HEK293 (cell line): ENCODE results near the gene GART.
A peak's percentile ranks its signal among the peaks of the same experiment; 100 is the strongest.

Experiments used
- CTCF ChIA-PET: fragments of 350-600 bp; formaldehyde crosslinking; extraction: SDS; loops from one replicate; lab custom pipeline; 2021; ENCODE audit warnings: antibody characterized with exemption; lab: Yijun Ruan, JAX
- POLR2A ChIA-PET: fragments of 300-600 bp; formaldehyde crosslinking; extraction: SDS; loops from one replicate; lab custom pipeline; 2020; ENCODE audit warnings: antibody characterized with exemption, inconsistent platforms; lab: Yijun Ruan, JAX
- H3K27ac ChIP-seq: fragments of 200-500 bp; sonication (Bioruptor generic); 2 replicates; pipeline ENCODE4 v1.5.1; 2014; ENCODE audit warnings: low read depth, low read length, control low read depth, inconsistent platforms; ENCODE audit errors: extremely low read depth
- H3K36me3 ChIP-seq, 2 experiments: fragments of 200-500 bp in 1 of 2; sonication (Bioruptor generic) in 1 of 2; 1 replicate in 1 of 2; 2 replicates in 1 of 2; pipeline ENCODE4 v1.5.1; 2014 to 2017; ENCODE audit warnings: inconsistent platforms in 2 of 2, low read length in 2 of 2; ENCODE audit not compliant: control insufficient read depth in 2 of 2, insufficient read depth in 1 of 2
- H3K4me1 ChIP-seq: fragments of 200-500 bp; sonication (Bioruptor generic); 2 replicates; pipeline ENCODE4 v1.5.1; 2014; ENCODE audit warnings: mild to moderate bottlenecking, low read length, inconsistent platforms; ENCODE audit not compliant: control insufficient read depth, insufficient read depth
- H3K4me3 ChIP-seq: 2 replicates; pipeline ENCODE4 v1.5.1; 2011; ENCODE audit warnings: low read depth, mild to moderate bottlenecking, control low read depth, low read length, moderate library complexity
- H3K9me3 ChIP-seq: fragments of 200-500 bp; sonication (Bioruptor generic); 2 replicates; pipeline ENCODE4 v1.5.1; 2014; ENCODE audit warnings: low read depth, low read length, inconsistent platforms; ENCODE audit not compliant: control insufficient read depth, insufficient read depth
- GLI2 ChIP-seq: fragments of 450-650 bp; formaldehyde crosslinking; IDR thresholded peaks from 2 replicates; pipeline ENCODE4; 2017; ENCODE audit warnings: missing biosample characterization, missing genetic modification characterization, low read depth, borderline replicate concordance
- OSR2 ChIP-seq: fragments of 450-650 bp; formaldehyde crosslinking; IDR thresholded peaks from 2 replicates; pipeline ENCODE4 v1.5.1; 2016; ENCODE audit warnings: missing biosample characterization, missing genetic modification characterization
- SCRT2 ChIP-seq: fragments of 450-650 bp; formaldehyde crosslinking; IDR thresholded peaks from 2 replicates; pipeline ENCODE4 v1.5.1; 2016; ENCODE audit warnings: missing biosample characterization, missing genetic modification characterization
- ZBTB48 ChIP-seq: fragments of 450-650 bp; formaldehyde crosslinking; IDR thresholded peaks from 2 replicates; pipeline ENCODE4 v1.5.1; 2016; ENCODE audit warnings: missing biosample characterization, missing genetic modification characterization
- ZNF10 ChIP-seq: fragments of 450-650 bp; formaldehyde crosslinking; IDR thresholded peaks from 2 replicates; pipeline ENCODE4 v1.5.1; 2017; ENCODE audit warnings: missing biosample characterization, missing genetic modification characterization
- ZNF19 ChIP-seq: fragments of 450-650 bp; formaldehyde crosslinking; IDR thresholded peaks from 2 replicates; pipeline ENCODE4; 2016; ENCODE audit warnings: missing biosample characterization, missing genetic modification characterization, low read depth
- ZNF214 ChIP-seq: fragments of 450-650 bp; formaldehyde crosslinking; IDR thresholded peaks from 2 replicates; pipeline ENCODE4 v1.5.1; 2017; ENCODE audit warnings: missing biosample characterization, mild to moderate bottlenecking, missing genetic modification characterization, borderline replicate concordance
- ZNF302 ChIP-seq: fragments of 450-650 bp; formaldehyde crosslinking; IDR thresholded peaks from 2 replicates; pipeline ENCODE4 v1.5.1; 2016; ENCODE audit warnings: missing biosample characterization, missing genetic modification characterization, low read depth
- ZNF350 ChIP-seq: fragments of 450-650 bp; formaldehyde crosslinking; IDR thresholded peaks from 2 replicates; pipeline ENCODE4 v1.5.0; 2017; ENCODE audit warnings: missing biosample characterization, mild to moderate bottlenecking, missing genetic modification characterization
- ZNF394 ChIP-seq: fragments of 450-650 bp; formaldehyde crosslinking; IDR thresholded peaks from 2 replicates; pipeline ENCODE4 v1.5.1; 2016; ENCODE audit warnings: missing biosample characterization, missing genetic modification characterization, mild to moderate bottlenecking, moderate library complexity, borderline replicate concordance
- ZNF48 ChIP-seq: fragments of 450-650 bp; formaldehyde crosslinking; IDR thresholded peaks from 2 replicates; pipeline ENCODE4 v1.5.1; 2016; ENCODE audit warnings: missing biosample characterization, missing genetic modification characterization
- ZNF544 ChIP-seq: fragments of 450-650 bp; formaldehyde crosslinking; IDR thresholded peaks from 2 replicates; pipeline ENCODE4 v1.5.0; 2017; ENCODE audit warnings: missing biosample characterization, missing genetic modification characterization
- ZNF558 ChIP-seq: fragments of 450-650 bp; formaldehyde crosslinking; IDR thresholded peaks from 2 replicates; pipeline ENCODE4 v1.5.1; 2016; ENCODE audit warnings: missing biosample characterization, missing genetic modification characterization
- ZNF776 ChIP-seq: fragments of 450-650 bp; formaldehyde crosslinking; IDR thresholded peaks from 2 replicates; pipeline ENCODE4 v1.5.0; 2017; ENCODE audit warnings: missing biosample characterization, missing genetic modification characterization, borderline replicate concordance
- ZSCAN16 ChIP-seq: fragments of 450-650 bp; formaldehyde crosslinking; IDR thresholded peaks from 2 replicates; pipeline ENCODE4 v1.5.1; 2016; ENCODE audit warnings: missing biosample characterization, missing genetic modification characterization
- ZSCAN18 ChIP-seq: fragments of 450-650 bp; formaldehyde crosslinking; IDR thresholded peaks from 2 replicates; pipeline ENCODE4 v1.5.1; 2016; ENCODE audit warnings: missing biosample characterization, missing genetic modification characterization
- TF ChIP-seq, protein P1 (sequence below): fragments of 450-650 bp; formaldehyde crosslinking; conservative IDR thresholded peaks from 2 replicates; pipeline ENCODE4 v1.5.1; 2016; ENCODE audit warnings: low read depth, missing biosample characterization, missing genetic modification characterization
- TF ChIP-seq, protein P2 (sequence below): fragments of 450-650 bp; formaldehyde crosslinking; IDR thresholded peaks from 2 replicates; pipeline ENCODE4 v1.5.1; 2017; ENCODE audit warnings: missing biosample characterization, missing genetic modification characterization

The GART gene

GRCh38 chr21:33560965-33561364 lies 19.0 kb upstream of the GART start (continued):
- TF ChIP-seq, protein P1, sequence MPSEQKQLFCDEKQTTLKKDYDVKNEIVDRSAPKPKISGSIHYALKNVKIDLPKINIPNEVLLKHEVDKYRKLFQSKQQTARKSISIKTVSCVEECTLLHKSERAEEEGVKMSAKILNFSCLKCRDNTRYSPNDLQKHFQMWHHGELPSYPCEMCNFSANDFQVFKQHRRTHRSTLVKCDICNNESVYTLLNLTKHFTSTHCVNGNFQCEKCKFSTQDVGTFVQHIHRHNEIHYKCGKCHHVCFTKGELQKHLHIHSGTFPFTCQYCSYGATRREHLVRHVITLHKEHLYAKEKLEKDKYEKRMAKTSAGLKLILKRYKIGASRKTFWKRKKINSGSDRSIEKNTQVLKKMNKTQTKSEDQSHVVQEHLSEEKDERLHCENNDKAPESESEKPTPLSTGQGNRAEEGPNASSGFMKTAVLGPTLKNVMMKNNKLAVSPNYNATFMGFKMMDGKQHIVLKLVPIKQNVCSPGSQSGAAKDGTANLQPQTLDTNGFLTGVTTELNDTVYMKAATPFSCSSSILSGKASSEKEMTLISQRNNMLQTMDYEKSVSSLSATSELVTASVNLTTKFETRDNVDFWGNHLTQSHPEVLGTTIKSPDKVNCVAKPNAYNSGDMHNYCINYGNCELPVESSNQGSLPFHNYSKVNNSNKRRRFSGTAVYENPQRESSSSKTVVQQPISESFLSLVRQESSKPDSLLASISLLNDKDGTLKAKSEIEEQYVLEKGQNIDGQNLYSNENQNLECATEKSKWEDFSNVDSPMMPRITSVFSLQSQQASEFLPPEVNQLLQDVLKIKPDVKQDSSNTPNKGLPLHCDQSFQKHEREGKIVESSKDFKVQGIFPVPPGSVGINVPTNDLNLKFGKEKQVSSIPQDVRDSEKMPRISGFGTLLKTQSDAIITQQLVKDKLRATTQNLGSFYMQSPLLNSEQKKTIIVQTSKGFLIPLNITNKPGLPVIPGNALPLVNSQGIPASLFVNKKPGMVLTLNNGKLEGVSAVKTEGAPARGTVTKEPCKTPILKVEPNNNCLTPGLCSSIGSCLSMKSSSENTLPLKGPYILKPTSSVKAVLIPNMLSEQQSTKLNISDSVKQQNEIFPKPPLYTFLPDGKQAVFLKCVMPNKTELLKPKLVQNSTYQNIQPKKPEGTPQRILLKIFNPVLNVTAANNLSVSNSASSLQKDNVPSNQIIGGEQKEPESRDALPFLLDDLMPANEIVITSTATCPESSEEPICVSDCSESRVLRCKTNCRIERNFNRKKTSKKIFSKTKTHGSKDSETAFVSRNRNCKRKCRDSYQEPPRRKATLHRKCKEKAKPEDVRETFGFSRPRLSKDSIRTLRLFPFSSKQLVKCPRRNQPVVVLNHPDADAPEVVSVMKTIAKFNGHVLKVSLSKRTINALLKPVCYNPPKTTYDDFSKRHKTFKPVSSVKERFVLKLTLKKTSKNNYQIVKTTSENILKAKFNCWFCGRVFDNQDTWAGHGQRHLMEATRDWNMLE (tag by site-specific recombination) = no peak
- TF ChIP-seq SCRT2 = peak; percentile 79
- no peak for TF ChIP-seq ZNF214
- peak; percentile 53 for TF ChIP-seq OSR2 (tag by site-specific recombination)
- TF ChIP-seq, protein P2, sequence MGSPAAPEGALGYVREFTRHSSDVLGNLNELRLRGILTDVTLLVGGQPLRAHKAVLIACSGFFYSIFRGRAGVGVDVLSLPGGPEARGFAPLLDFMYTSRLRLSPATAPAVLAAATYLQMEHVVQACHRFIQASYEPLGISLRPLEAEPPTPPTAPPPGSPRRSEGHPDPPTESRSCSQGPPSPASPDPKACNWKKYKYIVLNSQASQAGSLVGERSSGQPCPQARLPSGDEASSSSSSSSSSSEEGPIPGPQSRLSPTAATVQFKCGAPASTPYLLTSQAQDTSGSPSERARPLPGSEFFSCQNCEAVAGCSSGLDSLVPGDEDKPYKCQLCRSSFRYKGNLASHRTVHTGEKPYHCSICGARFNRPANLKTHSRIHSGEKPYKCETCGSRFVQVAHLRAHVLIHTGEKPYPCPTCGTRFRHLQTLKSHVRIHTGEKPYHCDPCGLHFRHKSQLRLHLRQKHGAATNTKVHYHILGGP (tag by site-specific recombination) = no peak
- TF ChIP-seq ZNF19 (tag by site-specific recombination) = no peak
- no peak for TF ChIP-seq ZSCAN16 (tag by site-specific recombination)
- TF ChIP-seq ZNF776 = no peak
- no peak for TF ChIP-seq ZNF302 (tag by site-specific recombination)
- no peak for TF ChIP-seq ZNF394 (tag by site-specific recombination)
- TF ChIP-seq ZNF558 (tag by site-specific recombination) = no peak
- TF ChIP-seq ZNF350 (tag by site-specific recombination) = no peak
- TF ChIP-seq ZNF48 (tag by site-specific recombination) = no peak
- TF ChIP-seq ZNF10 (tag by site-specific recombination) = peak; percentile 91
- no peak for TF ChIP-seq ZSCAN18
- no peak for TF ChIP-seq ZBTB48 (tag by site-specific recombination)
- TF ChIP-seq ZNF544 (tag by site-specific recombination) = no peak
- TF ChIP-seq, all 188 proteins: peak for 5

- H3K4me3 ChIP-seq = no peak overlapping the region
- H3K27ac ChIP-seq = no peak overlapping the region
- POLR2A ChIA-PET = no interaction called here
- CTCF ChIA-PET = no interaction called here
- no peak for TF ChIP-seq GLI2 (tag by site-specific recombination)
- no peak for TF ChIP-seq ZNF776
- TF ChIP-seq, all 188 proteins: peak for 0
- Histone ChIP-seq H3K9me3 (no peaks in the 10 kb centered on the region), H3K36me3 (peaks cover 81 to 86% of the 10 kb centered on the region in 2 experiments), H3K4me1 (no peaks in the 10 kb centered on the region)
These were observed 17.9 kb upstream of the GART start for GRCh38 chr21:33559813-33560212.
